PC-9 (cell line): Measurements from ENCODE around the gene MYH7.

Experiments
- CTCF ChIP-seq: fragments of 200-600 bp; sonication (generic); conservative IDR thresholded peaks from 2 replicates; pipeline ENCODE4 v1.6.1; 2017; ENCODE audit warnings: mixed run types, antibody characterized with exemption, mild to moderate bottlenecking, moderate library complexity
- EZH2 ChIP-seq: fragments of 200-600 bp; sonication (generic); IDR thresholded peaks from 2 replicates; pipeline ENCODE4 v1.8.0; 2017; ENCODE audit warnings: antibody characterized with exemption, low read depth

GRCh38 chr14:23441076-23441475, 5.6 kb upstream of the MYH7 start:
- no peak for TF ChIP-seq CTCF
- no peak for TF ChIP-seq EZH2
